ENCODE data around the gene CSRP1. TPM values are rescaled to one million over a fixed set of nuclear protein-coding genes. Genes with fewer than 3 reads are reported as not detected.

Gene CSRP1
- total and polyA plus RNA-seq, 2 donors from 2014 or later, result 211 to 236 TPM

- DNase-seq (peak in 1 of 5 donors; percentile 45), FAIRE-seq (no peak)
- no peak for TF ChIP-seq CTCF (IDR thresholded peaks at IDR 0.05; ENCODE audit: borderline replicate concordance, extremely low read depth, insufficient read depth)
- H3K27me3 ChIP-seq (ENCODE audit: control insufficient read depth, insufficient read depth, low read length), result no peaks in the 10 kb centered on the region
- intact Hi-C loops (cut with DNase I), result no loop called here
- no peak overlapping the region for H3K4me3 ChIP-seq (ENCODE audit: low read length in 3 of 3)
- no peak overlapping the region for H3K9ac ChIP-seq (ENCODE audit: low read length in 3 of 3)
- H3K9me3 ChIP-seq (ENCODE audit: control insufficient read depth in 2 of 3, insufficient read depth in 1 of 3, low read length in 3 of 3), result no peaks in the 10 kb centered on the region
- H3K4me1 ChIP-seq (ENCODE audit: control insufficient read depth in 2 of 3, insufficient read depth in 2 of 3, low read depth in 1 of 3, low read length in 3 of 3), result peaks cover 0 to 7% (median 4%) of the 10 kb centered on the region in 3 donors
- no peak overlapping the region for H3K27ac ChIP-seq (ENCODE audit: low read depth in 2 of 2, low read length in 2 of 2)
- H3K36me3 ChIP-seq (ENCODE audit: control insufficient read depth in 2 of 3, insufficient read depth in 3 of 3, low read length in 3 of 3), result no peaks in the 10 kb centered on the region
These were observed 47.1 kb downstream of the CSRP1 start for GRCh38 chr1:201459775-201460174.

DNA sequence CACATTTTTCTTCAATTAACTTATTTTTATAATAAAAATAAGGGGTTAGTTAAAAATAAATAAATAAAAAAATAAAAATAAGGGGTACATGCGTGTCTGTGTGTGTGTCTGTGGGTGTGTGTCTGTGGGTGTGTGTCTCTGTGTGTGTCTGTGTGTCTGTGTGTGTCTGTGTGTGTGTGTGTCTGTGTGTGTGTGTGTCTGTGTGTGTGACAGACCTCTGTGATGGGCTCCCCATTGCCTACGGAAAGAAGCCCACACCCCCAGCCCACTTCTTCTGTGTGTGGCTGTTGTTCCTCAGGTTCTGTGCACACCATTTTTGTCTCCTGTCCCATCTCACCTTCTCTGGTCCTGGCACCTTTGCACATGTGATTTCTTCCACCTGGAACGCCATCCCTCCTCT is 47.9 kb downstream of the CSRP1 start:
- H3K27me3 ChIP-seq (ENCODE audit: control insufficient read depth, insufficient read depth, low read length), result no peaks in the 10 kb centered on the region
- H3K27ac ChIP-seq (ENCODE audit: low read depth in 2 of 2, low read length in 2 of 2), result no peak overlapping the region
- peak in 1 of 5 donors; percentile 18 for DNase-seq
- H3K4me1 ChIP-seq (ENCODE audit: control insufficient read depth in 2 of 3, insufficient read depth in 2 of 3, low read depth in 1 of 3, low read length in 3 of 3), result peaks cover 0 to 7% (median 4%) of the 10 kb centered on the region in 3 donors
- no peak overlapping the region for H3K4me3 ChIP-seq (ENCODE audit: low read length in 3 of 3)
- H3K9me3 ChIP-seq (ENCODE audit: control insufficient read depth in 2 of 3, insufficient read depth in 1 of 3, low read length in 3 of 3), result no peaks in the 10 kb centered on the region
- no peak for FAIRE-seq
- H3K36me3 ChIP-seq (ENCODE audit: control insufficient read depth in 2 of 3, insufficient read depth in 3 of 3, low read length in 3 of 3), result no peaks in the 10 kb centered on the region
- H3K9ac ChIP-seq (ENCODE audit: low read length in 3 of 3), result no peak overlapping the region
- intact Hi-C loops (cut with DNase I), result no loop called here
- TF ChIP-seq CTCF (IDR thresholded peaks at IDR 0.05; ENCODE audit: borderline replicate concordance, extremely low read depth, insufficient read depth), result no peak

- H3K9ac ChIP-seq (ENCODE audit: low read length in 3 of 3), result no peak overlapping the region
- no peaks in the 10 kb centered on the region for H3K9me3 ChIP-seq (ENCODE audit: control insufficient read depth in 2 of 3, insufficient read depth in 1 of 3, low read length in 3 of 3)
- no peaks in the 10 kb centered on the region for H3K27me3 ChIP-seq (ENCODE audit: control insufficient read depth, insufficient read depth, low read length)
- DNase-seq (no peak), FAIRE-seq (no peak)
- no peak overlapping the region for H3K27ac ChIP-seq (ENCODE audit: low read depth in 2 of 2, low read length in 2 of 2)
- H3K4me1 ChIP-seq (ENCODE audit: control insufficient read depth in 2 of 3, insufficient read depth in 2 of 3, low read depth in 1 of 3, low read length in 3 of 3), result peaks cover 0 to 7% (median 4%) of the 10 kb centered on the region in 3 donors
- TF ChIP-seq CTCF (IDR thresholded peaks at IDR 0.05; ENCODE audit: borderline replicate concordance, extremely low read depth, insufficient read depth), result no peak
- no peak overlapping the region for H3K4me3 ChIP-seq (ENCODE audit: low read length in 3 of 3)
- H3K36me3 ChIP-seq (ENCODE audit: control insufficient read depth in 2 of 3, insufficient read depth in 3 of 3, low read length in 3 of 3), result no peaks in the 10 kb centered on the region
- intact Hi-C loops (cut with DNase I), result no loop called here
These were observed 49.4 kb downstream of the CSRP1 start for GRCh38 chr1:201457508-201457960.
